Sigmoid colon (tissue), 4 donors: ENCODE measurements around the gene CEACAM1.

Source experiments
- EP300 ChIP-seq, 4 donors: sonication (generic); formaldehyde crosslinking; IDR thresholded peaks; one replicate each; pipeline ENCODE4 v1.6.1; 2017; ENCODE audit warnings: antibody characterized with exemption in 4 of 4
- POLR2A ChIP-seq, 2 donors: fragments of 450-650 bp; IDR thresholded peaks; one replicate each; pipeline ENCODE4 v1.6.1; 2016; ENCODE audit warnings: antibody characterized with exemption in 2 of 2, mild to moderate bottlenecking in 2 of 2, moderate library complexity in 2 of 2
- POLR2AphosphoS5 ChIP-seq, 4 donors: sonication (generic); formaldehyde crosslinking; IDR thresholded peaks; one replicate each; pipeline ENCODE4 v1.6.1; 2017; ENCODE audit warnings: antibody characterized with exemption in 4 of 4
- TF ChIP-seq, protein P1 (sequence below), 4 experiments: fragments of 450-650 bp in 3 of 4; fragments of 200-600 bp in 1 of 4; IDR thresholded peaks; one replicate each; pipeline ENCODE4 v1.5.1; 2016 to 2019; ENCODE audit warnings: antibody characterized with exemption in 4 of 4, mild to moderate bottlenecking in 3 of 4, moderate library complexity in 2 of 4

DNA sequence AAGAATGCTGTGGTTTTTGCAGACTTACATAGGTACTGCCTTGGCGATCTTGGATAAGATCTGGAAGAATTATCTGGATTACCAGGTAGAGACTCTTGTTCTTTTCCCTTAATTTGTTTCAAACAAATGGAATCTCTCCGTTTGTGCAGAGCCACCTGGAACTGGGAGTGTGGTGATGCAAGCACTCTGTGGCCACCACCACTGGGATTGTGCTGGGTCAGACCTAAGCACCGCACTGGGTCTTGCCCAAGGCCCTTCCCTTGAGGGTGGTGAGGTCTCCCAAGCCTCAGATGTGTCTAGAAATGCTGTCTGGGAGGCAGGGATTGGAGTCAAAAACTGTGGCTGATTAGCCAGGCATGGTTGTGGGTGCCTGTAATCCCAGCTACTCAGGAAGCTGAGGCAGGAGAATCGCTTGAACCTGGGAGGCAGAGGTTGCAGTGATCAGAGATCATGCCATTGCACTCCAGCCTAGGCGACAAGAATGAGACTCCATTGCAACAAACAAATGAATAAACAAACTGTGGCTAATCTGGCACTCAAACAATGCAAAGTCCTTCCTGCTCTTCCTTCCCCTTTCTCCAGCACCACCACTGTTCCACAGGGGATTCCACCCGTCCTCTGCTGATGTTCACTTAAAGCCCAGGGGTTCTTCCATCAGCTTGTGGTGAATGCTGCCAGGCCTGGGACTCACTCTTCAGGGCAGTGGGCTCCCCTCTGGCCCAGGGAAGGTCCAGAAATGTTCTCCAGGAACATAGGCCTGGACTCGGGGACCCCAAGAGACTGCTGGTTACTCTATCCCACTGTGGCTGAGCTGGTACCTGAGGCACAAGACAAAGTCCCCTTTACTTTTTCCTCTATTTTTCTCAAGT, 10.8 kb upstream of the CEACAM1 start:
- TF ChIP-seq, protein P1, sequence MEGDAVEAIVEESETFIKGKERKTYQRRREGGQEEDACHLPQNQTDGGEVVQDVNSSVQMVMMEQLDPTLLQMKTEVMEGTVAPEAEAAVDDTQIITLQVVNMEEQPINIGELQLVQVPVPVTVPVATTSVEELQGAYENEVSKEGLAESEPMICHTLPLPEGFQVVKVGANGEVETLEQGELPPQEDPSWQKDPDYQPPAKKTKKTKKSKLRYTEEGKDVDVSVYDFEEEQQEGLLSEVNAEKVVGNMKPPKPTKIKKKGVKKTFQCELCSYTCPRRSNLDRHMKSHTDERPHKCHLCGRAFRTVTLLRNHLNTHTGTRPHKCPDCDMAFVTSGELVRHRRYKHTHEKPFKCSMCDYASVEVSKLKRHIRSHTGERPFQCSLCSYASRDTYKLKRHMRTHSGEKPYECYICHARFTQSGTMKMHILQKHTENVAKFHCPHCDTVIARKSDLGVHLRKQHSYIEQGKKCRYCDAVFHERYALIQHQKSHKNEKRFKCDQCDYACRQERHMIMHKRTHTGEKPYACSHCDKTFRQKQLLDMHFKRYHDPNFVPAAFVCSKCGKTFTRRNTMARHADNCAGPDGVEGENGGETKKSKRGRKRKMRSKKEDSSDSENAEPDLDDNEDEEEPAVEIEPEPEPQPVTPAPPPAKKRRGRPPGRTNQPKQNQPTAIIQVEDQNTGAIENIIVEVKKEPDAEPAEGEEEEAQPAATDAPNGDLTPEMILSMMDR (IDR thresholded peaks at IDR 0.05), result no peak
- TF ChIP-seq POLR2A (IDR thresholded peaks at IDR 0.05), result no peak
- TF ChIP-seq POLR2AphosphoS5 (IDR thresholded peaks at IDR 0.05), result no peak
- no peak for TF ChIP-seq EP300 (IDR thresholded peaks at IDR 0.05)
